Motor neuron (in vitro differentiated cells): ENCODE measurements around the gene SEC62. TPM values are rescaled to one million over a fixed set of nuclear protein-coding genes. Genes with fewer than 3 reads are reported as not detected.

Source experiments
- ATAC-seq, 8 experiments: fragments of 200-7000 bp; cut with Tn5 transposase; replicated peaks in 6 of 8; 2 replicates each; pipeline ENCODE4 v1.8.0; 2021; ENCODE audit warnings: mild to moderate bottlenecking in 8 of 8, moderate library complexity in 8 of 8
- H3K27ac ChIP-seq, 2 donors: fragments of 250-450 bp; sonication (Bioruptor Pico); 2 replicates each; pipeline ENCODE4 v1.9.0; 2021; ENCODE audit warnings: antibody characterized with exemption in 2 of 2, mild to moderate bottlenecking in 2 of 2, moderate library complexity in 1 of 2
- H3K4me1 ChIP-seq, 2 donors: fragments of 250-450 bp; sonication (Bioruptor Pico); replicated peaks in 1 of 2; 2 replicates each; pipeline ENCODE4 v1.6.1; 2021; ENCODE audit warnings: antibody characterized with exemption in 2 of 2, mild to moderate bottlenecking in 2 of 2, moderate library complexity in 1 of 2
- H3K4me3 ChIP-seq, 5 donors: fragments of 250-450 bp; sonication (Bioruptor Pico); 2 replicates each; pipeline ENCODE4 v1.9.0; 2021; ENCODE audit warnings: antibody characterized with exemption in 5 of 5, mild to moderate bottlenecking in 5 of 5, moderate library complexity in 4 of 5
- WGBS, 10 experiments: fragments of 450-650 bp; shearing (Covaris generic); methylation state at CpG; one replicate each; pipeline ENCODE4 v1.0.0; 2022; 5-methylcytosine and 5-hydroxymethylcytosine counted together
- in situ Hi-C, 9 experiments: fragments of 400-800 bp; cut with MboI; loops; one replicate each; pipeline ENCODE4 v1.15.0; 2021; ENCODE audit warnings: low sequenced_read_pairs in 9 of 9, low pct_unique_long_range_greater_than_20kb in 2 of 9; ENCODE audit not compliant: unreplicated experiment in 9 of 9
- total RNA-seq, 8 experiments: library from RNA; unstranded; fragments of 300-600 nt; gene quantifications; 2 replicates each; pipeline versions ENCODE4 v1.2.3 to v1.2.4, GENCODE V29; 2022

SEC62 gene
- total RNA-seq, 8 experiments from 2014 or later, result 50.3 to 124 (median 62.7) TPM

DNA sequence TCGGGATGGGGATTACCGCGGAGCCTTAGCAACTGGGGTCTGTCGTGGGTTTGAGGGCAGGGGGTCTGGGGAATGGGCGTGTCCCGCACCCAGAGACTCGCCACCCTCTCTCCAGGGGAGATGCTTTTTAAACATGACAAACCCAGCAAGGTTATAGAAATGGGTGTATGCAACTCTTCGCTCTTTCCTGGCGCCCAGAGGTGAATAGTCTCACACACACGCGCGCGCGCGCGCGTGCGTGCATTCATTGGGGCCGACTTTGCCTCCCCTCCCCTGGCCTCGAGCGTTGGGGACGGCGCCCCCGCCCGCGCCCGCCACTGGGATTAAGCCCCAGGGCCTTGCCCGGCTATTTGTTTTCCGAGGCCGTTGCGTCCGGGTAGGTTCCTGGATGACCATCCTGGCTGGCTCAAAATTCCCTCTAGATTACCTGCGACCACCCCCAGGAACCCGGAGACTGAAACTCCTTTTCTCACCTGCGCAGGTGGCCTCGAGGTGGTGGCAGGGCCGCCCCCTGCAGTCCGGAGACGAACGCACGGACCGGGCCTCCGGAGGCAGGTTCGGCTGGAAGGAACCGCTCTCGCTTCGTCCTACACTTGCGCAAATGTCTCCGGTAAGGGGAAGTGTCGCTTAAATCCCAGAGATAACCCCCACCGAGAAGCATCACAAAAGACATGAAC, 72.0 kb downstream of the SEC62 start:
- ATAC-seq, result peak in 4 of 8 experiments; percentile 22 to 33 (median 30)
- in situ Hi-C loops, result no loop called here
- Histone ChIP-seq H3K27ac (no peak overlapping the region), H3K4me1 (no peaks in the 10 kb centered on the region), H3K4me3 (peak overlapping the region; percentile 37 to 47 (median 47))
- WGBS, 10 experiments, result 0 to 50% (median 17%) methylated on average over 2 to 15 of the region's 51 CpGs; no CpG with 5 or more reads in 5 of the 10 experiments

DNA sequence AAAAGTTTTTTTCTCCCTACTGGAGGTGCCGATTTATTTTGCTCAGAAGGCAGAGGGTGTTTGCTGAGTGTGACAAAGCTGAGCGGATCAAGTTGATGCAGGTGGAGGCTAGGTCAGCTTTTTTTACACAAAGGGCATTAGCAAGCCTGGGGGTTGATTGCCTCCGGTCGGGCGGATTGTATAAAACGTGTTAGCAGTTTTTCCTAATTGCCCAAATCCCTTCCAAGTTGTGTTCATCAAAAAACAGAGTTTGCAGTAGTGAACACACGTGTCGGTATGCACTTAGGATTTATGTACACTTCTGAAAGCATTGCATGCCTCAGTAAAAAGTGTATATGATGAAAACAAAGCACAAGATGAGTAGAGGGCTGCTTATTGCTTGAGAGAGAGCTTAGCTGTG, 73.8 kb downstream of the SEC62 start:
- Histone ChIP-seq H3K4me3 (no peak overlapping the region), H3K27ac (no peak overlapping the region), H3K4me1 (no peaks in the 10 kb centered on the region)
- ATAC-seq, result no peak
- 0 to 43% (median 5%) methylated on average over 1 to 8 of the region's 8 CpGs for WGBS, 10 experiments
- in situ Hi-C loops, result no loop called here

DNA sequence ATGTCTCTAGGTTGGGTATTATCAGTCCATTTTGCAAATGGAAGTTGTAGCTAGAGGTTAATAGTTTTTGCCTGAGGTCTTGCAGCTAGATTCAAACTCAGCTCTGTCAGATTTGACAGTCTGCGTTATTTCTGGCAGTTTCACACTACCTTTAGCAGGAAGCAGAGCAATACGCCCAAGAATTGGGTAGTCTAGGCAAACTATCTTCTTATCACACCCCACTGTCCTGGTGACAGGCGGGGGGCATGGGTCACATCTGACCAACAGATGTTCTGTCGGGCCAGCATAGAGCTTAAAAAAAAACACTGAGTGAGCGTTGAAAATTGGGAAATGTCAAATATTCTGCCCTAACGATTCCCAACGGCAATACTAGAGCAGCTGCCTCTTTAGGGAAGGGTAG, 76.9 kb downstream of the SEC62 start:
- no peak overlapping the region for H3K27ac ChIP-seq
- H3K4me3 ChIP-seq, result no peak overlapping the region
- 6 to 100% (median 87%) methylated on average over 1 to 7 of the region's 7 CpGs; no CpG with 5 or more reads in 1 of the 10 experiments for WGBS, 10 experiments
- H3K4me1 ChIP-seq, result no peaks in the 10 kb centered on the region
- in situ Hi-C loops, result no loop called here
- no peak for ATAC-seq

DNA sequence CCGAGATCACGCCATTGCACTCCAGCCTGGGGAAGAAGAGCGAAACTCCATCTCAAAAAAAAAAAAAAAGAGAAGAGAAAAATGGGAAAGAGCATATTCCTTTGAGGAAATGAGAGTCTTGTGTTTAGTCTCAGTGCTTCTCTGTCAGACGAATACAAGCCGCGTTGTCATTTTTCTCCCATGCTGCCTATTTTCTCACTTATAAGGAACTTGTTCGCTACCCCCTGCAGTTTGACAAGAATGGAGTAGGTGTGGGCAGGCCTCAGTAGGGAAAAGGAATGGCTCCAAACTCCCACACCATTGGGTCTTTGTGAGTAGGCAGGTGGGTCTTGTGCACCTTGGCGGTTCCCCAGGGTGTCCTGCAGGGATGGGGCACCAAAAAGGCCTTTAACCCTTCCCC, 77.7 kb downstream of the SEC62 start:
- 65 to 98% (median 89%) methylated on average over 3 to 8 of the region's 8 CpGs; no CpG with 5 or more reads in 2 of the 10 experiments for WGBS, 10 experiments
- H3K27ac ChIP-seq, result no peak overlapping the region

DNA sequence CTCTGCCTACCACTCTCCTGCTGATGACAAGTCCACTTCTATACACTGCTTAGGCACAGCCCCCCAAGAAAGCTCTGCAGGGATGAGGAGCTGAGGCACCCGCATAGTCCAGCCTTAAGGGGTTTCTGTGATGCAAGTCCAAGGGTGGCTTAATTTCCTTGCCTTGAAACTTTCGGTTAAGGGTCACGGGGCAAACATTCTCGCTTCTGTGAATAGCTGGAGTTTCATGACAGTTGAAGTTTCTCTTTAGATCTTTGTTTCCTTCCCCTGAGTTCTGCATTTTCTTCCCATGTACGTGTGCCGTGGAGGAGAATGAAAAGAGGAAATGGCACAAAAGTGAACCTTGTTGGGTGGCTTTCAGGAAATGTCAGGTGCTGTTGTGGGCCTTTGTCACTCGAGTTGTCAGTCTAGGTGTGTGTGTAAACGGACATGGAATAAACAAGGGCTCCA, 78.2 kb downstream of the SEC62 start:
- ATAC-seq, result no peak
- H3K4me1 ChIP-seq, result no peaks in the 10 kb centered on the region
- H3K27ac ChIP-seq, result no peak overlapping the region
- H3K4me3 ChIP-seq, result no peak overlapping the region
- WGBS, 10 experiments, result 40 to 94% (median 84%) methylated on average over 1 to 8 of the region's 8 CpGs; no CpG with 5 or more reads in 3 of the 10 experiments
- in situ Hi-C loops, result no loop called here

More for the DNA sequence above, 77.7 kb downstream of the SEC62 start:
- Histone ChIP-seq H3K4me1 (no peaks in the 10 kb centered on the region), H3K4me3 (no peak overlapping the region)
- in situ Hi-C loops, result no loop called here
- ATAC-seq, result no peak

GRCh38 chr3:170046269-170047132, 79.9 kb downstream of the SEC62 start:
- in situ Hi-C loops, result no loop called here
- H3K4me3 ChIP-seq, result no peak overlapping the region
- no peak overlapping the region for H3K27ac ChIP-seq
- WGBS, 10 experiments, result 54 to 82% (median 69%) methylated on average over 1 to 5 of the region's 5 CpGs; no CpG with 5 or more reads in 2 of the 10 experiments
- no peaks in the 10 kb centered on the region for H3K4me1 ChIP-seq
- ATAC-seq, result no peak

DNA sequence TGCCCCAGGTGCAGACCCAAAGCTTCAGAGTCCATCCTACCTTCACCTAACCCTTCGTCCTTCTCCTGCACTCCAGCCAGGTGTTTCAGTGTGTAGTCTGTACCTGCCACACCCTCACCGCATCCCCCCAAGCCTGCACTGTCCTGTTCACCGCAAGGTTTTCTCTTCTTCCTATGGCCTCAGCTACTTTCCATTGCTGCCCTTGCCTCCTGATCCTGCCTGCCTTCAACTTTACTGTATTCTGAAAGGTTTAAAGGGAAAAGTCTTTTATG, 80.5 kb downstream of the SEC62 start:
- 69 to 100% (median 98%) methylated on average over 1 to 3 of the region's 3 CpGs; no CpG with 5 or more reads in 2 of the 10 experiments for WGBS, 10 experiments
- ATAC-seq, result no peak
- in situ Hi-C loops, result no loop called here
- no peaks in the 10 kb centered on the region for H3K4me1 ChIP-seq
- no peak overlapping the region for H3K27ac ChIP-seq
- no peak overlapping the region for H3K4me3 ChIP-seq

Other genes starting within 250 kb of the SEC62 start
- 10 to 100 TPM in 5 of 8 experiments, 1 to 10 TPM in 3; 2.6 to 85.6 (median 13.9) TPM for gene TERC, start 201.7 kb upstream of the SEC62 start, total RNA-seq
- gene ACTRT3, start 197.2 kb upstream of the SEC62 start, total RNA-seq, result 1 to 10 TPM in 2 of 8 experiments, under 1 TPM in 4, not detected in 2; 0.05 to 2.2 (median 0.69) TPM
- 10 to 100 TPM; 13.4 to 26.4 (median 18.6) TPM for gene MYNN, start 193.4 kb upstream of the SEC62 start, total RNA-seq
- under 1 TPM in 5 of 8 experiments, not detected in 3; 0.08 to 0.50 (median 0.38) TPM for gene LRRIQ4, start 153.9 kb upstream of the SEC62 start, total RNA-seq
- gene LRRC34, start 153.9 kb upstream of the SEC62 start, total RNA-seq, result 1 to 10 TPM; 2.1 to 7.1 (median 4.3) TPM
- gene LRRC31, start 96.9 kb upstream of the SEC62 start, total RNA-seq, result under 1 TPM in 4 of 8 experiments, not detected in 4; 0.08 to 0.21 (median 0.14) TPM
- under 1 TPM in 3 of 8 experiments, not detected in 5; 0.08 to 0.19 (median 0.10) TPM for gene SAMD7, start 55.2 kb upstream of the SEC62 start, total RNA-seq
- gene GPR160, start 71.2 kb downstream of the SEC62 start, total RNA-seq, result 1 to 10 TPM in 6 of 8 experiments, under 1 TPM in 2; 0.38 to 4.8 (median 1.8) TPM
- 10 to 100 TPM; 12.4 to 58.5 (median 24.6) TPM for gene PHC3, start 214.9 kb downstream of the SEC62 start, total RNA-seq